ENCODE measurements around the gene ETS2.

ETS2 gene

DNA sequence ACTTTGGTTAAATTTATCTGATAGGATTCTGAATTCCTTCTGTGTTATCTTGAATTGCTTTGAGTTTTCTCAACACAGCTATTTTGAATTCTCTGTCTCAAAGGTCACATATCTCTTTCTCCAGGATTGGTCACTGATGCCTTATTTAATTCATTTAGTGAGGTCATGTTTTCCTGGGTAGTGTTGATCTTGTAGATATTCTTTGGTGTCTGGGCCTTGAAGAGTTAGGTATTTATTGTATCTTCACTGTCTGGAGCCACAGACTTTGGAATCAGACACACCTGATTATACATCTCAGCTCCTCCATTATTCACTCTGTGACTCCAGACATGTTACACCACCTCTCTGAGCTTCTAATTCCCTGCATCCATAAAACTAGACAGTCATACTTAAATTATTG, 34.2 kb upstream of the ETS2 start:
- H3K4me3 ChIP-seq (ENCODE audit: control insufficient read depth, low read depth, low read length) = no peak overlapping the region
- TF ChIP-seq, protein P1, sequence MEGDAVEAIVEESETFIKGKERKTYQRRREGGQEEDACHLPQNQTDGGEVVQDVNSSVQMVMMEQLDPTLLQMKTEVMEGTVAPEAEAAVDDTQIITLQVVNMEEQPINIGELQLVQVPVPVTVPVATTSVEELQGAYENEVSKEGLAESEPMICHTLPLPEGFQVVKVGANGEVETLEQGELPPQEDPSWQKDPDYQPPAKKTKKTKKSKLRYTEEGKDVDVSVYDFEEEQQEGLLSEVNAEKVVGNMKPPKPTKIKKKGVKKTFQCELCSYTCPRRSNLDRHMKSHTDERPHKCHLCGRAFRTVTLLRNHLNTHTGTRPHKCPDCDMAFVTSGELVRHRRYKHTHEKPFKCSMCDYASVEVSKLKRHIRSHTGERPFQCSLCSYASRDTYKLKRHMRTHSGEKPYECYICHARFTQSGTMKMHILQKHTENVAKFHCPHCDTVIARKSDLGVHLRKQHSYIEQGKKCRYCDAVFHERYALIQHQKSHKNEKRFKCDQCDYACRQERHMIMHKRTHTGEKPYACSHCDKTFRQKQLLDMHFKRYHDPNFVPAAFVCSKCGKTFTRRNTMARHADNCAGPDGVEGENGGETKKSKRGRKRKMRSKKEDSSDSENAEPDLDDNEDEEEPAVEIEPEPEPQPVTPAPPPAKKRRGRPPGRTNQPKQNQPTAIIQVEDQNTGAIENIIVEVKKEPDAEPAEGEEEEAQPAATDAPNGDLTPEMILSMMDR (conservative IDR thresholded peaks at IDR 0.05; ENCODE audit: control insufficient read depth, insufficient read depth, low read depth, low read length) = no peak
- DNase-seq (ENCODE audit: low read depth) = no peak

DNA sequence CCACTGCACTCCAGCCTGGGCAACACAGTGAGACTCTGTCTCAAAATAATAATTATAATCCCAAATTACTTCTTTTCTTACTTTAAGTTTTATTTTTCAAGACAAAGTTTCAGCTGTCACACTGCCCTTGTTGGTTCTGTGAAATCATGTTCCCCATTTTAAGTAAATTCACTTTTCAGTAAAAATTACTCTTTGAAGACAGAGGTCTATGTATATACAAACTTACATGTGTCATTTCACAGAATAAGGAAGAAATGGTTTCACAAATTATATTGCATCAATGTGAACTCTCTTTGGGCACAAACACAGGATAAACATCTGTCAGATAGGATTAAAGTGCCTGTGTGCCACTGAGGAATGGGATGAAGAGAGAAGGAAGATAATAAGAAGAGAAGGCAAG, 33.1 kb upstream of the ETS2 start:
- TF ChIP-seq, protein P1 (conservative IDR thresholded peaks at IDR 0.05; ENCODE audit: control insufficient read depth, insufficient read depth, low read depth, low read length) = no peak
- H3K4me3 ChIP-seq (ENCODE audit: control insufficient read depth, low read depth, low read length) = no peak overlapping the region
- DNase-seq (ENCODE audit: low read depth) = no peak

DNA sequence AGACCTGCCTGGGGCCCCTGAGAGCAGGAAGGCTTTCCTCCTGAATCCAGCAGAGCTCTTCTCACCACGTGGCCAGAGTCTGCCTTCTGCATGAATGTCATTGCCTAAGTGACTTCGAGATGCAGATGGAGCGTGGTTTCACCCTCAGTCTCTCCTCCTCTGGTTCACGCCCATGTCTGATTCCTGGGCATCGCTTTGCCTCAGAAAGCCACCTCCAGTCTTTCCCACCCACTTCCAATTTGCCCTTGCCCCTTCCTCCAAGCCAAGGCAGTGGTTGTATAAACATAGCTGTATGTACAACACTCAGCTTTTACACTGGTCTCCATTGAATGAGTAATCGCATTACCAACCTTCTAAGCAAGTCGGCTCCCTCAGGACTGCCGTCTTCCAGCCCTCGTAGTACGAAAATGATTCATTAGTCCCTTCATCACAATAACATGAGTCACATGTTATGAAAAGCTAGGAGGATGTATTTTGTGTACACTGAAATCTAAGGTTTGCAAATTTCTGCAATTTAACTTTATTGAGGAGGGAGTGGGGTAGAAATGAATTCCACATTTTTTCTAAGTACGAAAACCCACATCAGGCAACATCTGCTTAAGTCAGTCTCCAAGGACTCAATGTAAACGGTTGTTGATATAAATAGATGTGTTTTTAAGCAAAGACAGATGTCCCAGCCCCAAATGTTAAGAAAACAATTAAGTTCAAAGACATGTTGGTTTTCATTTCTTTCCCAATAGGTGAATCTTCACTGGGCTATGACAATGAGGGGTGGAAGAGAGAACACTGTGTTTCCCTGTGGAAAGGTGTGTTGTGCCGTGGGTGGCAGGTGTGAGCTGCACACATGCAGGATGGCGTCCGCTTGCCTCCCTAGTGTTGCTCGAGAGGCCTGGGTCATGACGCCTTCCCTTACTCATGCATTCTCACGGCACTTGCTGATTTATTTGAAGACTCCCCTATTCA, 32.3 kb upstream of the ETS2 start:
- no peak overlapping the region for H3K4me3 ChIP-seq (ENCODE audit: control insufficient read depth, low read depth, low read length)
- TF ChIP-seq, protein P1 (conservative IDR thresholded peaks at IDR 0.05; ENCODE audit: control insufficient read depth, insufficient read depth, low read depth, low read length) = no peak
- DNase-seq (ENCODE audit: low read depth) = peak; percentile 100

DNA sequence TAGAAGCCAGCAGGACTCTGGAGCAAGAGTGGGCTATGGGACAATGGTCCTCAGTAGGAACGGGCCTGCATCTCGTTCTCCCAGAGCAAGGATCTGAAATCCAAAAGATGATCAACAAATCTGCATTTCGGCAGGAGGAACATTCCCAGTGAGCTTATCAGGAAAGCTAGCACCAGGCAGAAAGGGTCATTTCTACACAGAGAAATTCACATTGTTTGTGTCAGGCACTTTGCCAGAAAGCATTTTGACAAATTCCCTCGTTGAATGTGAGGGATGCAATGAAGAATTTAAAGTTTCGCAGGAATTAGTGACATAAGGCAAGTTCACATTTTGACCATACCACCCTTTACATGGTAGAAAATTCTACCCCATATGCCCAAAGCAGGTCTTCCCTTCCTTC, 31.6 kb upstream of the ETS2 start:
- DNase-seq (ENCODE audit: low read depth) = no peak
- TF ChIP-seq, protein P1 (conservative IDR thresholded peaks at IDR 0.05; ENCODE audit: control insufficient read depth, insufficient read depth, low read depth, low read length) = no peak
- no peak overlapping the region for H3K4me3 ChIP-seq (ENCODE audit: control insufficient read depth, low read depth, low read length)

DNA sequence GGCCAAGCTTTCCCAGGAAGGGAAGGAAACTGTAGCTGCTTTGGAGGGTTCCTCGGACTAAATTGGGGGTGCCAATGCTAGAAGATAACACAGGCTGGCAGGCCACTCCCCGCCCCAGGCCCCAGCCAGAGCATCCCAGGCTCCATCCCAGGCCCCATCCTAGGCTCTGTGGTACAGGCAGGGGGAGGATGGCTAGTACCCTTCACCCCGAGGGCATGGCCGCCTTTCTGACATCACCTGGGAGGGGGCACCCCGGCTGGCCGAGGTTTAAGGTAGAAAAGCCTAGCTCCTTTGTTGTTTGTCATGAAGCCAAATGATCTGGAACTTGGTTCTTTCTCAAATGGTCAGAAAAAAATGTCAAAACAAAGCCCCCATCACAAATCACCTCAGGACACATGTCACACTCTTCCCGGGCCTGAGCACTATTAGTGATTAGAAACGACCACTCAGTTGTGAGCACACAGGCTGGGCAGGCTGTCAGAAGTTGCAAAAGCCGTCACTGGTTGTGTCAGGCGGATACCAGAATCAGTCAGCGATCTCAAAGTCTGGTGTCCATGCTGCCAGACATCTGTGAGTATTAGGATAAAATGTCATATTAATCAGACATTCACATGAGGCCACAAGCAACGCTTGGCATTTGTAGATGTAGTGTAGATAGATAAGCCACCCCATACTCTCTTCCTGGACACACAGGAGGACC, 31.0 kb upstream of the ETS2 start:
- TF ChIP-seq, protein P1 (conservative IDR thresholded peaks at IDR 0.05; ENCODE audit: control insufficient read depth, insufficient read depth, low read depth, low read length) = no peak
- no peak for DNase-seq (ENCODE audit: low read depth)
- no peak overlapping the region for H3K4me3 ChIP-seq (ENCODE audit: control insufficient read depth, low read depth, low read length)

DNA sequence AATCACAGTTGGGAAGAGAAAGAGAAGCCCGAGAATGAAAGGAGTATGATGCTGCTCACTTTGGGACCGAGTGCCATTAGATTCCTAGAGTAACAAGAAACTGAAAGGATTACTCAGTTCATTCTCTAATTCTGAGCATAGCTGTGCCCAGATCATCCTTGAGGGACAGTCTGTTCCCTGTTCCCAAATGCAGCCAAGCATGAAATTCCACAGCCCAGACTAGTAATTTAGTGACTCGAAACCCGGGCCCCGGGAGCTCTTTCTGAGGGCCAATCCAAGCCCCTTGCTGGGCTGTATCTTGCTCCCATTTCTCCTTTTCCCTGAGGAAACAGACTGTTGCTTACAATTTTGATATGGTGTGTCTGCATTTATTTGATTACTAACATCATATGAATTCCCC, 30.0 kb upstream of the ETS2 start:
- H3K4me3 ChIP-seq (ENCODE audit: control insufficient read depth, low read depth, low read length) = no peak overlapping the region
- TF ChIP-seq, protein P1 (conservative IDR thresholded peaks at IDR 0.05; ENCODE audit: control insufficient read depth, insufficient read depth, low read depth, low read length) = no peak
- DNase-seq (ENCODE audit: low read depth) = peak; percentile 31

Data from fibroblast of mammary gland (primary cell).